Measurements from ENCODE around the gene FOXF2.
A peak's percentile ranks its signal among the peaks of the same experiment; 100 is the strongest.

FOXF2 gene

DNA sequence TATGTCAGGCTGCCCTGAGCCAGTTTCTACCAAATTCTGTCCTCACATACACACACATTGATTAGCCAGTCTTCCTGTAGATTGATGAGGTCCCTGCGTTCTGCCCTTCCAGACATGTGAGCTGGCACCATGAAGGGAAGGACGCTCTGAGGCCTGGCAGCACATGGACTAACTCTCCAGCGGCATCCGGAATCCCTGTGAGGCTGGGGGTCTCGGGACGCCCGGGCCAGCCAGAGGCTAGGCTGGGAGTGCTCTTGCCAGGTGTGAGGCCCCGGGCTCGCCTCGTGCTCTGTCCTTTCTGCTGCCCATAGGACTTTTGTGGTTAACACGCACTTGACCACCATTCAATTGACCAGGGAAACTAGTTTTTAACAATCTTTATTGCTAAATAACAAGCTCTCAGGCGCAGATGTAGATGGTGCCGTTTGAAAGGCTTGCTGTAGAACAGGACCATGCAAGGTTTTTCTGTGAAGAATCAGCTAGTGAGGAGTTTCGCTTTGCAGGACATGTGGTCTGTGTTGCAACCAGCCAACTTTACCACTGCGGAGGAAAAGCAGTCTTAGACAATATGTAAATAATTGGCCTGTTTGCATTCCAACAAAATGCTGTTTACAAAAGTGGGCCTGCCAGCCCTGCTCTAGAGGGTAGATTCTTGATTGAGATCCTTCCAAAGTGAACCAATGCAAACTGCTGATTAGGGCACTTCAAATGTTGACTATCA is 29.3 kb downstream of the FOXF2 start:
- no peak overlapping the region for H3K4me3 ChIP-seq (ENCODE audit: low read depth, low read length)
- TF ChIP-seq, protein P1, sequence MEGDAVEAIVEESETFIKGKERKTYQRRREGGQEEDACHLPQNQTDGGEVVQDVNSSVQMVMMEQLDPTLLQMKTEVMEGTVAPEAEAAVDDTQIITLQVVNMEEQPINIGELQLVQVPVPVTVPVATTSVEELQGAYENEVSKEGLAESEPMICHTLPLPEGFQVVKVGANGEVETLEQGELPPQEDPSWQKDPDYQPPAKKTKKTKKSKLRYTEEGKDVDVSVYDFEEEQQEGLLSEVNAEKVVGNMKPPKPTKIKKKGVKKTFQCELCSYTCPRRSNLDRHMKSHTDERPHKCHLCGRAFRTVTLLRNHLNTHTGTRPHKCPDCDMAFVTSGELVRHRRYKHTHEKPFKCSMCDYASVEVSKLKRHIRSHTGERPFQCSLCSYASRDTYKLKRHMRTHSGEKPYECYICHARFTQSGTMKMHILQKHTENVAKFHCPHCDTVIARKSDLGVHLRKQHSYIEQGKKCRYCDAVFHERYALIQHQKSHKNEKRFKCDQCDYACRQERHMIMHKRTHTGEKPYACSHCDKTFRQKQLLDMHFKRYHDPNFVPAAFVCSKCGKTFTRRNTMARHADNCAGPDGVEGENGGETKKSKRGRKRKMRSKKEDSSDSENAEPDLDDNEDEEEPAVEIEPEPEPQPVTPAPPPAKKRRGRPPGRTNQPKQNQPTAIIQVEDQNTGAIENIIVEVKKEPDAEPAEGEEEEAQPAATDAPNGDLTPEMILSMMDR (IDR thresholded peaks at IDR 0.05; ENCODE audit: low read depth, low read length), result no peak

DNA sequence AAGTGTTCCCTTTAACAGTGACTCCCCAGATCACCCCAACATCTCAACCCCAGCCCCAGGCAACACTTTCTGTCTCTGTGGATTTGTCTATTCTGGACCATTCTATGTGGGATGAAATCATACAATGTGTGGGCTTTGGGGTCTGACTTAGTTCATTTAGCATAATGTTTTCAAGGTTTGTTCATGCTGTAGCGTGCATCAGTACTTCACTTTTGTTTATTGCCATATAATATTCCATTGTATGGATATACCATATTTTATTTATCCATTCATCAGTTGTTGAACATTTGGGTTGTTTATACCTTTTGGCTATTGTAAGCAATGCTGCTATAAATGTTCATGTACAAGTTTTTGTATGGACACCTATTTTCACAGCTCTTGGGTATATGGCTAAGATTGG is 31.0 kb downstream of the FOXF2 start:
- TF ChIP-seq, protein P1 (IDR thresholded peaks at IDR 0.05; ENCODE audit: low read depth, low read length), result no peak
- no peak overlapping the region for H3K4me3 ChIP-seq (ENCODE audit: low read depth, low read length)

DNA sequence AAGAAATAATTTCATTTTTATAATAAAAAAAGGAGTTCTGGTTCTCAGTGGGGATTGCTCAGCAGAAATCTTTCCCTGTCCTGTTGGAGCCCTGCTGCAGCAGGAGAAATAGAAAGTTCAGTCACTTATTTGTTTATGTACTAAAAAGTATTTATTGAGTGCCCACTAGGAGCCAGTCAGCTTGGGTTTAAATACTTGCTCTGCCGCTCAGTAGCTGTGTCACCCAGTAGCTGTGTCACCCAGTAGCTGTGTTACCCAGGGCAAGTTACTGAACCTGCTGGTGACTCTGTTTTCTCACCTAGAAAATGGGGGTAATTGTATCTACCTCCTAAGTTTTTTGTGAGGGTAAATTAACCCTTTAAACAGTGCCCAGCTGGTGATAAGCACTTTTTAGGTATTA is 32.9 kb downstream of the FOXF2 start:
- H3K4me3 ChIP-seq (ENCODE audit: low read depth, low read length), result no peak overlapping the region
- TF ChIP-seq, protein P1 (IDR thresholded peaks at IDR 0.05; ENCODE audit: low read depth, low read length), result no peak

DNA sequence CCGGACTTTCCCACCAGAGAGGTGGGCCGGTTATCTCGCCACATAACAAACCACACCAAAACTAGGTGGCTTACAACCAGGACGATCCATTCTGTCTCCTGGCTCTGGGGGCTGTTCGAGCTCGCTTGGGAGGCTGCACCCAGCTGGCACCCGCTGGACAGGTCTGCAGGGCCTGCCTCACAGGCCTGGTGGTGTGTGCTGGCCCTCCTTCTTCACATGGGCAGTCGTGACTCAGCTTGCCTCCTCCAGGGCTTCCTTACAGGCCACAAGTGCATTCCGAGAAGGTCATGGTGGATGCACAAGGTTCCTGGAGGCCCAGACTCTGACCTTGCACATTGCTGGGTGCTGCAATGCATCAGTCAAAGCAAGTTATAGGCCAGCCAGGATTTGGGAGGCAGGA is 34.2 kb downstream of the FOXF2 start:
- H3K4me3 ChIP-seq (ENCODE audit: low read depth, low read length), result no peak overlapping the region
- TF ChIP-seq, protein P1 (IDR thresholded peaks at IDR 0.05; ENCODE audit: low read depth, low read length), result no peak

DNA sequence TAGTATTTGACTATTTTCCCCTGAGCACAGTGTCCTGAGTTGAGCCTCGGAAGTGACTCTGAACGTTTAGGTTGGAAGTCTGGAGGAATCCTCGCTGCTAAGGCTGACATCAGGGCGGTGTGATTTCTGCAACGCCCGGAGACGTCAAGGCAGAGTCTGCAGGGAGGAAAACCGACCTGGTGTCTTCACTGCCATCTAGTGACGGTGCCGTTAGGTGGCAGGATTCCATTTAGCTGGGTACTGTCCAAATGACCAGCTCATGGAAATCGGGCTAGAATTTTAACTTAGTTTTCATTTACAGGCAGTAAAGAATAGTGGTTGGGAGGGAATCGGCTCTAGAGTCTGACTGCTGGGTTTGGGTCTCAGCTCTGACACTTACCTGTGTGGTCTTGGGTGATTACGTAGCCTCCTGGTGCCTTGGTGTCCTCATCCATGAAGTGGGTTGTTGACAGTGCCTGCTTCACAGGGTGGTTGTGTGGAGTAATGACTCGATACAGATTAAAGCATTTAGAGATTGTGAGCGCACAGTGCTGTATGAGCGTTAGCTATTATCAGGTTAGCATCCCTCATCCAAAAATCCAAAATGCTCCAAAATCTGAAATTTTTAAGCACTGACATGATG is 35.0 kb downstream of the FOXF2 start:
- no peak overlapping the region for H3K4me3 ChIP-seq (ENCODE audit: low read depth, low read length)
- TF ChIP-seq, protein P1 (IDR thresholded peaks at IDR 0.05; ENCODE audit: low read depth, low read length), result peak; percentile 74

DNA sequence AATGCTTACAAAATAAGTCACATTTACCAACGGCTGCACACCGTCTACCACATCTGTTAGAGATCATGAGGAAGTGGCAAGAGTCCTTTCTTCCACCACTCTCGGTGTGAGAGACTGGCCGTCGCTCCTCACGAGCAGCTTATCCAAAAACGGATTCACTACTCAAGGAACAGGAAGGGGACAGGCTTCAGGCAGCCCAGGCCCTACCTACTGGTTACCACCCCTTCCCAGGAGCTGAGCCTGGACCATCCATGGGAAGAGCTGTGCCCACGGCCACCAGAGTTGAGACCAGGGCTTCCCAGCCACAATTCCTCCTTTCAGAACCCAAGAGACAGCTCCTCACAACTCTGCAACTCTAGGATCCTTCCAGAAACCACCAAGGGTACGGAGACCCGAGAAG is 37.0 kb downstream of the FOXF2 start:
- TF ChIP-seq, protein P1 (IDR thresholded peaks at IDR 0.05; ENCODE audit: low read depth, low read length), result no peak
- no peak overlapping the region for H3K4me3 ChIP-seq (ENCODE audit: low read depth, low read length)

DNA sequence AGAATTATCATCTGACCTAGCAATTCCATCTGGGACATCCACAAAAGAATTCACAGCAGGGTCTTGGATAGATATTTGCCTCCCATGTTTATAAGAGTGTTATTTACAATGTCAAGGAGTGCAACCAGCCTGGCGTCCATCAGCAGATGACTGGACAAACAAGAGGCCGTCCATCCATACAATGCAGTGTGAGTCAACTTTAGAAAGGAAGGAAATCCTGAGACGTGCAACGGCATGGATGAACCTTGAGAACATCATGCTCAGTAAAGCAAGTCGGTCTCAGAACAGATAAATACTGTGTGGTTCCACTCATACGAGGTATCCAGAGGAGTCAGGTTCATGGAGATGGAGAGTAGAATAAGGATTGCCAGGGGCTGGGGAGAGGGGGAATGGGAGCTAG is 46.4 kb downstream of the FOXF2 start:
- TF ChIP-seq, protein P1 (IDR thresholded peaks at IDR 0.05; ENCODE audit: low read depth, low read length), result no peak
- no peak overlapping the region for H3K4me3 ChIP-seq (ENCODE audit: low read depth, low read length)

All from WI38 (cell line).